HG03457 (cell line): ENCODE results near the gene PPIF.

ENCODE experiments used
- ATAC-seq: cut with Tn5 transposase; IDR thresholded peaks from one replicate; pipeline ENCODE4 v1.9.1; 2021; ENCODE audit warnings: moderate number of reproducible peaks; ENCODE audit not compliant: unreplicated experiment

The PPIF gene

GRCh38 chr10:79347226-79347893 is at the start of gene PPIF:
PPIF (plus strand) TSS chr10:79347469; CDS start chr10:79347549, 80 bp downstream.
- ATAC-seq: peak; percentile 53

DNA sequence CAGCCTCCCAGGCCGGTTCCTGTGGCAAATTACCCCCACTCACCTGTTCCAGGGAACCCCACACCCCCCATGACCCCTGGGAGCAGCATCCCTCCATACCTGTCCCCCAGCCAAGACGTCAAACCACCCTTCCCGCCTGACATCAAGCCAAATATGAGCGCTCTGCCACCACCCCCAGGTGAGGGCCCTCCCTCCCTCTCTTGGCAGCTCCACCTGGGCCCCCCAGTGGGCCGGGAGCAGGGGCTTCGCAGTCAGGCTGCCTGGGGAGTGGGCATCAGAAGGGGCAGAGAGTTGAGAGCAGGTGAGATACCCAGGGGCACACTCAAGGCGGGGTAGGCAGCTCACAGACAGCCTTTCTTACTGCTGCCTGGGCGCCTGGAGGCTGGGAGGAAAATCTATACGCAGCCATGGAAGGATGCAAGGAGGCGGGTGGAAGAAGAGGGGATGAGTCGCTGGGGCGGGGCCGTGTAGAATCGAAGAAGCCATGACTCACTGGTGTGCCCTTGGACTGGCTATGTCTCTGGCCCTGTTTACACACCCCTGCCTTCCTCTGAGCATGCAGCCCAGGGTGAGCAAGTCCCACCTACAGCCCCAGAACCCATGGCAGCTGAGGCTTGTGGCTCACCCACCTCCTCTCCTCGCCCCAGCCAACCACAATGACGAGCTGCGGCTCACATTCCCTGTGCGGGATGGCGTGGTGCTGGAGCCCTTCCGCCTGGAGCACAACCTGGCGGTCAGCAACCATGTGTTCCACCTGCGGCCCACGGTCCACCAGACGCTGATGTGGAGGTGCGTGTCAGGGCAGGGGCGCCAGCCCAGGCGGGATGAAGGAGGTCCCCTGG is 48.6 kb upstream of the PPIF start:
- no peak for ATAC-seq

DNA sequence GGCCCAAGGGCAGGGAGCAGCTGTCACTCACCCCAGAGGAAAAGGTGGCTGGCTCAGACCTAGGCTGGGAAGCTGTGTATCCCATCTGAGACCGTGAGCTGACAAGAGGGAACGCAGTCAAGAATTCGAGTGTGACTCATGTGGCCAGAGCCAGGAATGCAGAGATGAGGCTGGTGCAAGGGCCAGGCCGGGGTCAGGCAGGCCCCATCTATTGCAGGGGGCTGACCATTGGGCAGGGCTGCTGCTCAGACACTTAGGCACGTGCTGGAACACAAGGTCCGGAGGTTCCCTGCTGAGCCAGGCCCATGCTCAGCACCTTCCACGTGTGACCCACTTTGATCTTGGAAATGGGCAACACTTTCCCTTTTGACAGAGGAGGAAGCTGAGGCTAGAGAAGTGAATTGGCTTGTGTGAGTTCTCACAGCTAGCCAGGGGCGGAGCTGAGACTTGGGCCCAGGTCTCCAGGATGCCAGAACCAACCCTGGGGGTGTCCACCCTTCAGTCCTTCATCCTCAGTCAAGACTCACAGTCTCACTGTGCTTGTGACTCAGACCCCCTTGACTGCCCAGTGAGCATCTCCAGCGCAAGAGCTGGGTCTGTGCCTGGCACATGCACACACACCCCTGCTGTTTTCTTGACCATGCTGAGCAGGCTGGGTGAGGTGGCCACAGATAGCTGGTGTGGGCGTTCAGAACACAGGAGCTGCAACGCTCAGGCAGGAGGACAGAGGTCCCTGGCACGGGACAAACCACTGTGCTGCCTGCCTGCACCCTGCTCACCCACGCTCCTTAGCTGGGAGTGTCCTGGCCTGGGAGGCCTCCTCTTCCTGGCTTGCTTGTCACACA is 47.6 kb upstream of the PPIF start:
- ATAC-seq: no peak

DNA sequence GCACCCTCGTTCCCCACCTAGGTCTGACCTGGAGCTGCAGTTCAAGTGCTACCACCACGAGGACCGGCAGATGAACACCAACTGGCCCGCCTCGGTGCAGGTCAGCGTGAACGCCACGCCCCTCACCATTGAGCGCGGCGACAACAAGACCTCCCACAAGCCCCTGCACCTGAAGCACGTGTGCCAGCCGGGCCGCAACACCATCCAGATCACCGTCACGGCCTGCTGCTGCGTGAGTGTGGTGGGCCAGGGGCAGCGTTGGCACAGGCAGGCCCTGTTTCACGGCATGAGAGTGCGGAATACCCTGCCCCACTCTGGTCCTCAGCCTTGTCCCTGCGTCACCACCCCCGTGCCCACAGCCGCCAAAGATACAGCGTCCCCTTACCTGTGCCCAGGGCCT is 46.6 kb upstream of the PPIF start:
- ATAC-seq: no peak

GRCh38 chr10:79301754-79302530 is 45.3 kb upstream of the PPIF start:
- no peak for ATAC-seq

- ATAC-seq: no peak
These were observed 43.4 kb upstream of the PPIF start for GRCh38 chr10:79303631-79304478.

- ATAC-seq: no peak
These were observed 42.7 kb upstream of the PPIF start for GRCh38 chr10:79304479-79305087.

GRCh38 chr10:79305515-79305914 is 41.8 kb upstream of the PPIF start:
- no peak for ATAC-seq

- ATAC-seq: no peak
These were observed 41.3 kb upstream of the PPIF start for GRCh38 chr10:79305988-79306387.

GRCh38 chr10:79306644-79307220 is 40.5 kb upstream of the PPIF start:
- ATAC-seq: no peak

- no peak for ATAC-seq
These were observed 39.3 kb upstream of the PPIF start for GRCh38 chr10:79308016-79308415.

DNA sequence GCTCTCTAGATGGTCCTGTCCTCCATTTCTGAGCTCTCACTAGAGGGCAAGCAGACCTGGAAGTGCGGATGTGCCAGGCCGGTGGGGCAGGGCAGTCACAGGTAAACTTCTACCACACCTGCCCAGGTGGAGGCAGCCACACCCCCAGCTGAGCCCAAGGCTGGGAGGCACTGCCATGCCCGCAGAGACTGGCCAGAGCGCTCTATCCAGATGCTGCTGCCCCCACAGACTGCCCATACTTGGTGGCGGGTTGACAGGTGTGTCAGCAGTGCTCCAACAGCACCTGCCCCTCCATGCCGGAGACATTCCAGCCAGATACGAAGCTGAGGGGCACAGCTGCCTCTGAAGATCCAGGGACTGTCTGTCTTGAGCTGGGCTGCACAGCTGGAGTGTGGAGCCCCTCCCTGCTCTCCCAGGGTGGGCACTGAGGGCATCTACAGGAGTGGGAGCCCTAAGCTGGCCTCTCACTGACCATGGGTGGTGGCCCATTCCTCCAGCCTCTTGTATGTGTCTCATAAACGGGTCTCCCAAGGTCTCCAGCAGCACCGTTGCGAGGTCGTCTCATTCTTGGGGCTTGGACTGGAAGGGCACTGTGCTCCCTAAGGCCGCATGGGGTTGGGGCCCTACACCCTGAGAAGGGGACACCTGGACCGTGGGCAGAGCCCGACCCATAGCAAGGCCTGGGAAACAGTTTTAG is 38.2 kb upstream of the PPIF start:
- ATAC-seq: no peak

DNA sequence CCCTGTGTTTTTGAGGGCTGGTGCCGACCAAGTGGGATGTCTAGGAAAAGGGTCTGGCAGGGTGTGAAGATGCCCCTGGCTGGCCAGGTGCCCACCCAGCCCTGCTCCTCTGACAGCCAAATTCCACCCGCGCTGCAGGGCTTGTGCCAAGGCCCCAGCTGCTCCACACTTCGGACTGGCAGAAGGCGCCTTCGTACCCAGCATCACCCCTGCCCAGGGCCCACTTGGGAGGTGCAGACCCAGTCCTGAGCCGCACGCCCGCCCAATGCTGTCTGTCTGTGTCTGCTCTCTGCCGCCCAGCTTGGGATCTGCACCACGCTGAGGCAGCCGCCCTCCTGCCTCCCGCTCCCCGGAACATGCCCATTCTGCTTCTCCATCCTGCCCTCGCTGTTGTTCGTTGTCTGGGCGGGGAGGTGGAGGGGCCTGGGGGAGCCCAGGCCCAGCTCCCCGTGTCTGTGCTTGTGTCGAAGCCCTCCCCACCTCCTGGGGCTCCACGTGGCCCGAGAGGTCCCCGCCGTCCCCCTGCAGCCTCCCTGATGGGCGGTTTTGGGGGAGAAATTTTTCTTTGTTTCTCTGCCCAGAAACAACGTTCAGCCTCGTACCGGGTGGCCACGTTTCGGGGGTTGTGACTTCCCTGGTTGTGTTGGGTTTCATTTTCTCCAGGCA is 36.9 kb upstream of the PPIF start:
- no peak for ATAC-seq

- no peak for ATAC-seq
These were observed 36.2 kb upstream of the PPIF start for GRCh38 chr10:79310911-79311573.

DNA sequence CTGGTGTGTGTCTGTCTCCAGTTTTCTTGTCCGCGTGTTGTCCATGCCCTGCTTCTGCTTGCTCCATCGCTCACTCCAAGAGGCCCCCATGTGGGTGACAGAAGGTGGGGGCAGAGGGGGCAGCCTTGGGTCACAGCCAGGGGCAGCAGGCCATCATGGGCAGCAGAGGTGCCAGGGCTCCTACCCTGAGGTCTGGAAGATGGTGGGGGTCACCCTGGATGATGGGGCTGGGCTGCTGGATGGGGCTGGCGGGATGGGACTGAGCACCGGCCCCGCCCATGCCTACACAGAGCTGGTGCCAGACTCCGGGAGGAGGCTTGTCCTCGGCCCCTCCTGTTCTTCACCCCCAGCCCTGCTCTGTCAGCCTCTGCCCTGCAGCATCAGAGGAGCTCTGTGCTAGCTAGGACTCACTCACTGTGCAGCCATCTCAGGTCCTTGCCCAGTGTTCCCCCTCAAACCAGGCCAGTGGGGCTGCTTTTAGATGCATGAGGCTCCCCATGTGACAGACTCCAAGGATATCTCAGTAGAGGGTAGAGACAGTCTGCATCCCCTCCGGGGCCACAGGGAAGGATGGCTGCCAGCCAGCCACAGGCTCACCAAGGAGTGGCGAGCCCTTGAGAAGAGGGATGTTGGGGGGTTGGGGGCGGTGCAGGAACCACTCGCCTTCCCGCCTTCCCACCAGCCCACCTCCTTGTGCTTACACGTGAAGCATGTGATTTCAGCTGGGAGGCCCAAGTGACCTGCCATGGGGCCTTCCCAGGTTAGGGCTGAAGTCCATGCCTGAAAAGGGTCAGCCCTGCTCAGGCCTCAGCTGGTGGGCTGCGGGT is 35.5 kb upstream of the PPIF start:
- no peak for ATAC-seq

DNA sequence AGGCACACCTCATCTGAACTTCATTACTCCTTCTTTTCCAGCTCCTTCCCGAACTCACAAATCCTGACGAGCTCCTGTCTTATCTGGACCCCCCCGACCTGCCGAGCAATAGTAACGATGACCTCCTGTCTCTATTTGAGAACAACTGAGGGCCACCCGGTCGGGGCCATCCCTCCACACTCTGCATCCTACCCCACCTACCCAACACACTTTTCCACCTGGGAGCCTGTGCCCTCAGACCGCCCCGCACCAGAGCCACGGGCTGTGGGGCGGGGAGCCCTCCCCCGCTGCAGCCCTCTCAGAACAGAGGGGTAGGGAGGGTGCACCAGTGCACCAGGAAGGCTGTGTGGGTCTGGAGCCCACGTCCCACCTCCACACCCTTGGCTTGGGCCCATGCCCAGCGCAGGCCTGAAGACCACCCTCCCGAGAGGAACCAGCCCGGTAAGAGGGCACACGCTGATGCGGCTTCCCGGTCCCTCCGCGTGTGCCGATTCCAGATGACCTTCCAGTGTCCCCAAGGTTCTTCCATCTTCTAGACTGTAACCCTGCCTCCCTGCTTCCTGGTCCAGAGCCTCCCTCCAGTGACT is 34.6 kb upstream of the PPIF start:
- no peak for ATAC-seq
